GM12875 (cell line): ENCODE measurements around the gene CCSER2.
"Not testable (repeated sequence)": the region's sequence is repeated elsewhere in the genome, so short reads cannot be mapped to it uniquely, and the experiment has no call there.

Source experiments
- H3K4me3 ChIP-seq: one replicate; pipeline ENCODE4 v1.5.1; 2011; ENCODE audit warnings: low read depth, low read length, control low read depth
- CTCF ChIP-seq: IDR thresholded peaks from 2 replicates; pipeline ENCODE4 v1.5.1; 2011; ENCODE audit warnings: low read depth, mild to moderate bottlenecking, control low read depth, inconsistent platforms, low read length, moderate library complexity, borderline replicate concordance; ENCODE audit not compliant: insufficient read depth

Gene CCSER2

GRCh38 chr10:84519235-84519634 lies 190.8 kb downstream of the CCSER2 start:
- H3K4me3 ChIP-seq, result no peak overlapping the region
- TF ChIP-seq CTCF, result no peak

GRCh38 chr10:84521013-84521412 lies 192.6 kb downstream of the CCSER2 start:
- no peak overlapping the region for H3K4me3 ChIP-seq
- no peak for TF ChIP-seq CTCF

- H3K4me3 ChIP-seq, result no peak overlapping the region
- TF ChIP-seq CTCF, result no peak
Measured at GRCh38 chr10:84521468-84521867, 193.1 kb downstream of the CCSER2 start.

DNA sequence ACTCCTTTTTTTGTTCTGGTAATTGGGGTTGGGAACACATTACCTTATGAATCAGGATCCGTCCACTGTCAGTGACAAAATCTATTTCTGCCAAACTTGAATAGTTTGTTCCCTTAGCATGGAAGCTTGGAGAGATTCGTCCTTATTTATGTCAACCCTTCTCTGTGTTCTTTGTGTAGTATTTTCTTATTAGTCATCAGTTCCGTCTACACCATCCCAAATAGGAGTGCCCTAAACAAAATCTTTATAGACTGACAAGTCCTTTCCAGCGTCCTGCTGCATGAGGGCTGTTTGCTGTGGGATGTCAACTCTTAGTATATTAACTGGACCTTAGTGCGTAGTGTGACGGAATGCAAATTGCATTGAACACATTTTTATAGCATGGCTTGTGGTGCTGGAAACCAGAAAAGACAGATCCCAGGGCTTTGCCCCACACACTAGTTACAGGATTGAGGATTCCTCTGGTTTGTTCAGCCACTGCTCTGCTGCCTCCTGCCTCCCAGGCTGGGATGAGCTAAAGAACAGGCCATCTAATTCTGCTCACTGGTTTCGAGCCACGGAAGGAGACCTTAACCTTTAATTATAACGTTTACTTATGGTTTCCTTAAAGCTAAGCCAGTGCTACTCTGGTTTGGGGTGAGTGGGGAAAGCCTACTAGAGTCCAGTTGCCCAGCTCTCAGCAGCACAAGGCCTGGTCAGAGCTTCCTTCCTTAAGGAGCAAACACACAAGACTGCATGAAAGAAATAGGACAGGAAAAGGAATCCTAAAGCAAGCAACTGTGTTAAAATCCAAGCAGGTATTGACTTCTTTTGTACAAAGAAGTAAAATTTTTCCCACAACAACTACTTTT lies 194.4 kb downstream of the CCSER2 start:
- TF ChIP-seq CTCF, result no peak
- no peak overlapping the region for H3K4me3 ChIP-seq

GRCh38 chr10:84523526-84523925 lies 195.1 kb downstream of the CCSER2 start:
- no peak for TF ChIP-seq CTCF
- no peak overlapping the region for H3K4me3 ChIP-seq

DNA sequence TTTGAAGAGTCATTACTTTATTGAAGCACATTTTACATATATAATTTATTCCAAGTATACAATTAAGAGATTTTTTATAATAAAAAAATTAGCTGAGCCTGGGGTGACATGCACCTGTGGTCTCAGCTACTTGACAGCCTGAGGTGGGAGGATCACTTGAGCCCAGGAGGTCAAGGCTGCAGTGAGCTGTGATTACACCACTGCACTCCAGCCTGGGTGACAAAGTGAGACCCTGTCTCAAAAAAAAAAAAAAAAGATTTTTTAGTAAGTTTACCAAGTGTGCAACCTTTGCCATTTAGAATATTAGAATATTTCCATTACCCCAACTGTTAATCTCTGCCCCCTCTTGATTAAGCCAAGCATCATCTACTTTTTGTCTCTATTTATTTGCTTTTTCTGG lies 196.0 kb downstream of the CCSER2 start:
- no peak for TF ChIP-seq CTCF
- no peak overlapping the region for H3K4me3 ChIP-seq

GRCh38 chr10:84525120-84525806 lies 196.9 kb downstream of the CCSER2 start:
- TF ChIP-seq CTCF, result no peak
- no peak overlapping the region for H3K4me3 ChIP-seq

GRCh38 chr10:84525807-84526182 lies 197.4 kb downstream of the CCSER2 start:
- H3K4me3 ChIP-seq, result not testable (repeated sequence)

DNA sequence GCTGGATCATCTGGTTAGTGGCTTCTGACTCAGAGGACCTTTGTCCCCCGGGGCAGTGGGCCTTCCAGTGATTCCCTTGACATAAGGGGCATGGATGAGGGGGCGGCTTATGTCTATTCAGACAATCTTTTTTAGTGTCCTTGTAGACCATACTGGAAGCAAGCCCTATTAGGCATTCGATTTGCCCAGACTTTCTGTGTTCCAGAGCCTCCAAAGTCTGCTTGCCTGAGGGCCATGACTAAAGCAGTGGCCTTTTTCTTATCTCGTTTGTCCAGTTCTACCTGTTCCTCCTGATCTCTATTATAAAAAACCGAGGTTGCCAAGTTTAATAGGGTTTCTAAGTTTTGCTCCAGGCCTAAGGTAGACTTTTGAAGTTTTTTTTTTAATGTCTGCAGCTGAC lies 199.0 kb downstream of the CCSER2 start:
- not testable (repeated sequence) for H3K4me3 ChIP-seq

GRCh38 chr10:84528526-84528925 lies 200.1 kb downstream of the CCSER2 start:
- not testable (repeated sequence) for H3K4me3 ChIP-seq
